GM18517 (cell line): ENCODE measurements around the gene NOL11.
"Not testable (repeated sequence)": the region's sequence is repeated elsewhere in the genome, so short reads cannot be mapped to it uniquely, and the experiment has no call there.

Experiments
- ATAC-seq: cut with Tn5 transposase; IDR thresholded peaks from one replicate; pipeline ENCODE4 v1.9.1; 2021; ENCODE audit warnings: mild to moderate bottlenecking, moderate library complexity; ENCODE audit not compliant: unreplicated experiment

The NOL11 gene

GRCh38 chr17:67752160-67752559 is 34.4 kb downstream of the NOL11 start:
- ATAC-seq, result not testable (repeated sequence)

GRCh38 chr17:67753026-67753425 is 35.3 kb downstream of the NOL11 start:
- ATAC-seq, result no peak

- ATAC-seq, result no peak
Measured at GRCh38 chr17:67754001-67754400, 36.3 kb downstream of the NOL11 start.

- not testable (repeated sequence) for ATAC-seq
Measured at GRCh38 chr17:67754686-67755085, 37.0 kb downstream of the NOL11 start.

- ATAC-seq, result not testable (repeated sequence)
Measured at GRCh38 chr17:67756766-67757165, 39.0 kb downstream of the NOL11 start.

GRCh38 chr17:67759355-67760171 is 41.8 kb downstream of the NOL11 start:
- ATAC-seq, result no peak

DNA sequence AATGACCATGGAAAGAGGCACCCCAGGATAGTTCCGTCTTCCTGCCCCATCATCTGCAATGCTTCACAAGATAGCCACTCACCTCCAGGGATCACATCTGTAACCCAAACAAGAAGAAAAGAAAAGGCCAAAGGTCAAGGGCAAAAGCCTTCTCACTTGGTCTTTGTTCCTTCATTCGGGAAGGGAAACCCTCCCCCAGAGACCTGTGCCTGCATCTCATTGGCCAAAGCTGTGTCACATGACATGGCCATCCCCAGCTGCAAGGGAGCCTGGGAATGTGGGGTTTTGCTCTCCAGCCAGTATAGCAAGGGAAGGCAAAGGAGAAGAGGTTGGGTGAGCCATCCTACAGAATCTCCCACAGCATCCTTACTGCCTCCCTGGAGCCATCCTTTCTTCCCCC is 47.9 kb downstream of the NOL11 start:
- no peak for ATAC-seq

- no peak for ATAC-seq
Measured at GRCh38 chr17:67769231-67769630, 51.5 kb downstream of the NOL11 start.

GRCh38 chr17:67770539-67770938 is 52.8 kb downstream of the NOL11 start:
- no peak for ATAC-seq

DNA sequence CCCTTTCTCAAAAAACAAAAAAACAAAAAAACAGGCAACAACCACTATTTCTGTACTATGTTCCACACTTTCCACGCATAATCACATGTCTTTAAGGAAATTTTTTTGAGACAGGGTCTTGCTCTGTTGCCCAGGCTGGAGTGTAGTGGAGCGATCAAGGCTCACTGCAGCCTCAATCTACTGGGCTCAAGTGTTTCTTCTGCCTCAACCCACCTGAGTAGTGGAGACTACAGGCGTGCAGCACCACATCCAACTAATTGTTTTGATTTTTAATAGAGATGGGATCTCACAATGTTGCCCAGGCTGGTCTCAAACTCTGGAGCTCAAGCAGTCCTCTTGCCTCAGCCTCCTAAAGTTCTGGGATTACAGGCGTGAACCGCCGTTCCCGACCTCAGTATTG is 54.9 kb downstream of the NOL11 start:
- no peak for ATAC-seq

DNA sequence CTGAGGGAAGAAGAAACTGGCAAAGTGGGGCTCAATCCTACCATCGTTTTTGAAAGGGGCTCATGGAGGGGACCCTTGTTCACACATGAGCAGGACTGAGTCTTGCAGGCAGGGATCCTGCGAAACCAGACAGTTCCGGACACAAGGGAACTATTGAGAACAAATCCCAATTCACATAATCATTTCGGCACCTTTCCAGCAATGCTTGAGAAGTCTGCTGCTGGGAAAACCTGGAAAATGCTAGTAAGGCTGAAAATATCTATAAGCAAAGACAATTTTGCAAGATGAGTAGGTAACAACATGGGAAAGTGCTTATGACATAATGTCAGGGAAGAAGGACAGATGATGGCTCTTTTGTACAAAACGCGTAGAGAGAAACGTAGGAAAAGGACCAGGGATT is 55.5 kb downstream of the NOL11 start:
- ATAC-seq, result no peak

GRCh38 chr17:67779098-67779672 is 61.4 kb downstream of the NOL11 start:
- no peak for ATAC-seq

GRCh38 chr17:67784364-67785121 is 66.8 kb downstream of the NOL11 start:
- no peak for ATAC-seq

DNA sequence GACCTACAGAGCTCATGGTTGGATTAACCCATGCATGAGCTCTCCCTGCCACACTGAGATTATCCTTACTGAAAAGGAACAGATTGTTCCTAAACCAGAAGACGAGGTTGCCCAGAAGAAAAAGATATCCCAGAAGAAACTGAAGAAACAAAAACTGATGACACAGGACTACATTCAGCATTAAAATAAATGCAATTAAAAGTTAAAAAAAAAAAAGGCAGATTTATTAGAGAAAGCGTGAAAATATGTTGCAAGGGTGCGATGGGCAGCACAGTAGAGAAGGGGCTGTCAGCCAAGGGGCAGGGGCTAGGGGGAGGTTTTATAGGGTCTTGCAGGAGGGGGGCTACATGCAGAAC is 67.4 kb downstream of the NOL11 start:
- no peak for ATAC-seq

GRCh38 chr17:67785504-67785903 is 67.8 kb downstream of the NOL11 start:
- no peak for ATAC-seq
